SK-N-SH (cell line): ENCODE data around the gene VN1R5. TPM values are rescaled to one million over a fixed set of nuclear protein-coding genes. Genes with fewer than 3 reads are reported as not detected.

Experiments
- CTCF ChIA-PET: fragments of 300-600, 350-600 bp; formaldehyde crosslinking; extraction: SDS; loops from one replicate; lab custom pipeline; 2021; lab: Yijun Ruan, JAX
- POLR2A ChIA-PET: fragments of 350-600 bp; sonication (Branson Sonifier 250); formaldehyde crosslinking; extraction: SDS; loops from one replicate; lab custom pipeline; 2020; ENCODE audit warnings: antibody characterized with exemption, inconsistent platforms; lab: Yijun Ruan, JAX
- DNase-seq: peaks from one replicate; pipeline ENCODE4 v3.0.0; 2012
- H2AFZ ChIP-seq: fragments of 200-600 bp; sonication (generic); 2 replicates; pipeline ENCODE4 v1.8.1; 2016; ENCODE audit warnings: antibody characterized with exemption, mild to moderate bottlenecking, low read depth
- H3F3A ChIP-seq: fragments of 200-600 bp; sonication (generic); replicated peaks from 2 replicates; pipeline ENCODE3; 2016; ENCODE audit warnings: antibody characterized with exemption, mild to moderate bottlenecking; ENCODE audit not compliant: insufficient read depth
- H3K27ac ChIP-seq, 2 experiments: fragments of 200-500 bp in 1 of 2; fragments of 200-600 bp in 1 of 2; sonication (Bioruptor generic) in 1 of 2; sonication (generic), shearing (Covaris generic) in 1 of 2; 2 replicates each; pipeline versions ENCODE4 v1.5.1 to v1.6.1; 2014 to 2016; ENCODE audit warnings: low read depth in 2 of 2, inconsistent platforms in 1 of 2, low read length in 1 of 2, mild to moderate bottlenecking in 1 of 2, mixed read lengths in 1 of 2
- H3K27me3 ChIP-seq: fragments of 200-600 bp; sonication (generic), shearing (Covaris generic); 2 replicates; pipeline ENCODE4 v1.6.1; 2016; ENCODE audit warnings: mixed run types; ENCODE audit not compliant: insufficient read depth
- H3K36me3 ChIP-seq, 2 experiments: fragments of 200-500 bp in 1 of 2; fragments of 200-600 bp in 1 of 2; sonication (Bioruptor generic) in 1 of 2; sonication (generic) in 1 of 2; replicated peaks in 1 of 2; 2 replicates each; pipeline versions ENCODE3 to v1.5.1; 2014 to 2016; ENCODE audit warnings: low read length in 1 of 2, mild to moderate bottlenecking in 1 of 2; ENCODE audit not compliant: insufficient read depth in 2 of 2, control insufficient read depth in 1 of 2
- H3K4me1 ChIP-seq, 2 experiments: fragments of 200-500 bp in 1 of 2; fragments of 200-600 bp in 1 of 2; sonication (Bioruptor generic) in 1 of 2; sonication (generic), shearing (Covaris generic) in 1 of 2; 2 replicates each; pipeline versions ENCODE4 v1.5.1 to v1.6.1; 2014 to 2016; ENCODE audit warnings: low read depth in 1 of 2, low read length in 1 of 2, mixed run types in 1 of 2; ENCODE audit not compliant: insufficient read depth in 2 of 2, control insufficient read depth in 1 of 2
- H3K4me2 ChIP-seq: fragments of 200-600 bp; sonication (generic), shearing (Covaris generic); 2 replicates; pipeline ENCODE4 v1.6.1; 2017; ENCODE audit warnings: mixed run types
- H3K4me3 ChIP-seq, 2 experiments: fragments of 200-500 bp in 1 of 2; fragments of 200-600 bp in 1 of 2; sonication (Bioruptor generic) in 1 of 2; sonication (generic), shearing (Covaris generic) in 1 of 2; 2 replicates each; pipeline versions ENCODE4 v1.5.1 to v1.8.1; 2014 to 2016; ENCODE audit warnings: low read depth in 2 of 2, inconsistent platforms in 1 of 2, low read length in 1 of 2, mild to moderate bottlenecking in 1 of 2, mixed read lengths in 1 of 2, moderate library complexity in 1 of 2
- H3K79me2 ChIP-seq: fragments of 200-600 bp; sonication (generic); 2 replicates; pipeline ENCODE4 v1.8.1; 2017; ENCODE audit warnings: mild to moderate bottlenecking; ENCODE audit not compliant: insufficient read depth
- H3K9ac ChIP-seq: fragments of 200-600 bp; sonication (generic); 2 replicates; pipeline ENCODE4 v1.6.1; 2017; ENCODE audit warnings: mixed run types
- H3K9me2 ChIP-seq: fragments of 200-600 bp; sonication (generic); 2 replicates; pipeline ENCODE4 v1.6.1; 2017; ENCODE audit warnings: mixed run types
- H3K9me3 ChIP-seq: fragments of 200-600 bp; sonication (generic); 2 replicates; pipeline ENCODE4 v1.6.1; 2017; ENCODE audit warnings: mixed run types, mild to moderate bottlenecking, moderate library complexity
- H4K20me1 ChIP-seq: fragments of 200-600 bp; sonication (generic); 2 replicates; pipeline ENCODE4 v1.6.1; 2017; ENCODE audit warnings: mild to moderate bottlenecking, mixed run types; ENCODE audit not compliant: insufficient read depth
- EP300 ChIP-seq, 2 experiments: IDR thresholded peaks; 2 replicates each; pipeline versions ENCODE4 v1.4.0 to v1.6.1; 2012; ENCODE audit warnings: borderline replicate concordance in 1 of 2, low read depth in 1 of 2, low read length in 1 of 2
- EZH2phosphoT487 ChIP-seq: fragments of 200-600 bp; sonication (generic); IDR thresholded peaks from 2 replicates; pipeline ENCODE4 v1.6.1; 2017; ENCODE audit warnings: low read depth, mixed run types, mild to moderate bottlenecking, antibody characterized with exemption, moderate library complexity, borderline replicate concordance
- FOSL2 ChIP-seq: IDR thresholded peaks from 2 replicates; pipeline ENCODE4 v1.4.0; 2012; ENCODE audit warnings: low read depth, mild to moderate bottlenecking, moderate library complexity, borderline replicate concordance
- FOXJ3 ChIP-seq: sonication (generic); formaldehyde crosslinking; IDR thresholded peaks from 2 replicates; pipeline ENCODE4 v1.5.1; 2020; ENCODE audit warnings: mild to moderate bottlenecking, missing genetic modification reagents
- FOXM1 ChIP-seq: IDR thresholded peaks from 2 replicates; pipeline ENCODE4 v1.4.0; 2012; ENCODE audit warnings: low read depth, mild to moderate bottlenecking
- GABPA ChIP-seq: IDR thresholded peaks from 2 replicates; pipeline ENCODE4 v1.4.0; 2012; ENCODE audit warnings: low read depth, mild to moderate bottlenecking
- GATA2 ChIP-seq: sonication (generic); formaldehyde crosslinking; IDR thresholded peaks from 2 replicates; pipeline ENCODE4 v1.5.0; 2020; ENCODE audit warnings: mild to moderate bottlenecking, missing genetic modification reagents
- JUND ChIP-seq: IDR thresholded peaks from 2 replicates; pipeline ENCODE4 v1.4.0; 2012
- MEF2A ChIP-seq: IDR thresholded peaks from 2 replicates; pipeline ENCODE4 v1.4.0; 2012; ENCODE audit warnings: low read depth, borderline replicate concordance
- POLR2AphosphoS5 ChIP-seq: IDR thresholded peaks from 2 replicates; pipeline ENCODE4 v1.6.1; 2012; ENCODE audit warnings: low read depth, low read length
- RAD21 ChIP-seq: IDR thresholded peaks from 2 replicates; pipeline ENCODE4 v1.6.1; 2012; ENCODE audit warnings: mild to moderate bottlenecking, low read length
- RCOR1 ChIP-seq: fragments of 150-350 bp; IDR thresholded peaks from 2 replicates; pipeline ENCODE4 v1.6.1; 2017; ENCODE audit warnings: antibody characterized with exemption, low read length
- SIN3A ChIP-seq: IDR thresholded peaks from 2 replicates; pipeline ENCODE4 v1.6.1; 2012; ENCODE audit warnings: low read depth, mild to moderate bottlenecking, low read length, moderate library complexity, borderline replicate concordance
- SMC3 ChIP-seq: IDR thresholded peaks from 2 replicates; pipeline ENCODE4 v1.6.1; 2012; ENCODE audit warnings: low read depth, low read length, improper control_type of control experiment
- TAF1 ChIP-seq: IDR thresholded peaks from 2 replicates; pipeline ENCODE4 v1.6.1; 2012; ENCODE audit warnings: low read depth, mild to moderate bottlenecking, low read length, moderate library complexity, borderline replicate concordance
- YY1 ChIP-seq: IDR thresholded peaks from 2 replicates; pipeline ENCODE4 v1.4.0; 2012; ENCODE audit warnings: low read depth, mild to moderate bottlenecking
- WGBS: methylation state at CpG from one replicate; pipeline ENCODE4 v1.1.6; 2017; ENCODE audit warnings: low lambda C conversion rate; 5-methylcytosine and 5-hydroxymethylcytosine counted together
- polyA plus RNA-seq, 3 experiments: library from polyadenylated mRNA; depleted of rRNA; stranded (reverse); fragments of >200 nt; gene quantifications; 2 replicates each; pipeline ENCODE4 v1.2.3, GENCODE V29; 2012
- TF ChIP-seq, protein P1 (sequence below): IDR thresholded peaks from 2 replicates; pipeline ENCODE4 v1.4.0; 2012; ENCODE audit warnings: low read depth
- TF ChIP-seq, protein P2 (sequence below): IDR thresholded peaks from 2 replicates; pipeline ENCODE4 v1.4.0; 2012; ENCODE audit warnings: low read depth, borderline replicate concordance
- TF ChIP-seq, protein P3 (sequence below): IDR thresholded peaks from 2 replicates; pipeline ENCODE4 v1.4.0; 2012; ENCODE audit warnings: low read depth, borderline replicate concordance
- TF ChIP-seq, protein P4 (sequence below): fragments of 150-350 bp; IDR thresholded peaks from 2 replicates; pipeline ENCODE4 v1.6.1; 2017; ENCODE audit warnings: antibody characterized with exemption, low read length, low read depth, borderline replicate concordance

VN1R5 gene
- polyA plus RNA-seq, 1 of the 3 experiments (the other 2 are of a cell fraction), result not detected

DNA sequence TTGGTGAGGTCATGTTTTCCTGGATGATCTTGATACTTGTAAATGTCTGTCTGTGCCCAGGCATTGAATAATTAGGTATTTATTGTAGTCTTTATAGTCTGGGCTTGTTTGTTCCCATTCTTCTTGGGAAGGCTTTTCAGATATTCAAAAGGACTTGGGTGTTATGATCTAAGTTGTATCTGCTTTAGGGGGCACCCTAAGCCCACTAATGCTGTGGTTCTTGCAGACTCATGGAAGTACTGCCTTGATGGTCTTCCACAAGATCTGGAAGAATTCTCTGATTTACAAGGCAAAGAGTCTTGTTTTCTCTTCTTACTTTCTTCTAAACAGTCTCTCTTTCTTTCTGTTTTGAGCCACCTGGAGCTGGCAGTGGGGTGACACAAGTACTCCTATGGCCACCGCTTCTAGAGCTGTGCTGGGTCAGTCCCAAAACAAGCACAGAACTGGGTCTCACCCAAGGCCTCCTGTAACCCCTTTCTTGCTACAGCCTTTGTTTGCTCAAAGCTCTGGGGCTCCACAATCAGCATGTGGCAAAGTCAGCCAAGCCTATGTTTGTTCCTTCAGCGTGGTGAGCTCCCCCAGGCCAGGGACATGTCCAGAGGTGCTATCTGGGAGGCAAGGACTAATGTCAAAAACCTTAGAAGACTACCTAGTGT lies 12.6 kb downstream of the VN1R5 start:
- CTCF ChIA-PET, result interaction anchor here (1.1 kb wide), 1 partner anchor 25 kb away, joined by 3 read pairs; no protein-coding TSS in a partner anchor
- no peak for TF ChIP-seq SIN3A
- TF ChIP-seq EZH2phosphoT487, result no peak
- no peak for TF ChIP-seq YY1
- no peak for TF ChIP-seq GABPA
- TF ChIP-seq FOSL2, result no peak
- no peak for TF ChIP-seq POLR2AphosphoS5
- TF ChIP-seq, protein P1, sequence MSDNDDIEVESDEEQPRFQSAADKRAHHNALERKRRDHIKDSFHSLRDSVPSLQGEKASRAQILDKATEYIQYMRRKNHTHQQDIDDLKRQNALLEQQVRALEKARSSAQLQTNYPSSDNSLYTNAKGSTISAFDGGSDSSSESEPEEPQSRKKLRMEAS, result no peak
- no peak for TF ChIP-seq JUND
- TF ChIP-seq RAD21, result no peak
- TF ChIP-seq TAF1, result no peak
- TF ChIP-seq, protein P2, sequence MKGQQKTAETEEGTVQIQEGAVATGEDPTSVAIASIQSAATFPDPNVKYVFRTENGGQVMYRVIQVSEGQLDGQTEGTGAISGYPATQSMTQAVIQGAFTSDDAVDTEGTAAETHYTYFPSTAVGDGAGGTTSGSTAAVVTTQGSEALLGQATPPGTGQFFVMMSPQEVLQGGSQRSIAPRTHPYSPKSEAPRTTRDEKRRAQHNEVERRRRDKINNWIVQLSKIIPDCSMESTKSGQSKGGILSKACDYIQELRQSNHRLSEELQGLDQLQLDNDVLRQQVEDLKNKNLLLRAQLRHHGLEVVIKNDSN, result no peak
- TF ChIP-seq, protein P3, sequence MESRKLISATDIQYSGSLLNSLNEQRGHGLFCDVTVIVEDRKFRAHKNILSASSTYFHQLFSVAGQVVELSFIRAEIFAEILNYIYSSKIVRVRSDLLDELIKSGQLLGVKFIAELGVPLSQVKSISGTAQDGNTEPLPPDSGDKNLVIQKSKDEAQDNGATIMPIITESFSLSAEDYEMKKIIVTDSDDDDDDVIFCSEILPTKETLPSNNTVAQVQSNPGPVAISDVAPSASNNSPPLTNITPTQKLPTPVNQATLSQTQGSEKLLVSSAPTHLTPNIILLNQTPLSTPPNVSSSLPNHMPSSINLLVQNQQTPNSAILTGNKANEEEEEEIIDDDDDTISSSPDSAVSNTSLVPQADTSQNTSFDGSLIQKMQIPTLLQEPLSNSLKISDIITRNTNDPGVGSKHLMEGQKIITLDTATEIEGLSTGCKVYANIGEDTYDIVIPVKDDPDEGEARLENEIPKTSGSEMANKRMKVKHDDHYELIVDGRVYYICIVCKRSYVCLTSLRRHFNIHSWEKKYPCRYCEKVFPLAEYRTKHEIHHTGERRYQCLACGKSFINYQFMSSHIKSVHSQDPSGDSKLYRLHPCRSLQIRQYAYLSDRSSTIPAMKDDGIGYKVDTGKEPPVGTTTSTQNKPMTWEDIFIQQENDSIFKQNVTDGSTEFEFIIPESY, result no peak
- TF ChIP-seq SMC3, result no peak
- no peak for TF ChIP-seq FOXJ3 (CRISPR knock-in tag)
- TF ChIP-seq GATA2 (CRISPR knock-in tag), result no peak
- no peak for TF ChIP-seq FOXM1
- TF ChIP-seq RCOR1, result no peak
- TF ChIP-seq MEF2A, result no peak
- TF ChIP-seq EP300 (IDR thresholded peaks at IDR 0.05; ENCODE audit: borderline replicate concordance in 1 of 2, low read depth in 1 of 2, low read length in 1 of 2), result no peak
- TF ChIP-seq, protein P4, sequence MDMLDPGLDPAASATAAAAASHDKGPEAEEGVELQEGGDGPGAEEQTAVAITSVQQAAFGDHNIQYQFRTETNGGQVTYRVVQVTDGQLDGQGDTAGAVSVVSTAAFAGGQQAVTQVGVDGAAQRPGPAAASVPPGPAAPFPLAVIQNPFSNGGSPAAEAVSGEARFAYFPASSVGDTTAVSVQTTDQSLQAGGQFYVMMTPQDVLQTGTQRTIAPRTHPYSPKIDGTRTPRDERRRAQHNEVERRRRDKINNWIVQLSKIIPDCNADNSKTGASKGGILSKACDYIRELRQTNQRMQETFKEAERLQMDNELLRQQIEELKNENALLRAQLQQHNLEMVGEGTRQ, result no peak
- TF ChIP-seq, all 33 proteins: peak for 0
- DNase-seq, result no peak

More for the DNA sequence above, 12.6 kb downstream of the VN1R5 start:
- Histone ChIP-seq H3K27ac (no peak overlapping the region), H3K36me3 (no peaks in the 10 kb centered on the region), H3K4me1 (no peaks in the 10 kb centered on the region), H3K79me2 (no peaks in the 10 kb centered on the region), H3F3A (no peaks in the 10 kb centered on the region), H4K20me1 (no peaks in the 10 kb centered on the region), H3K9me2 (no peaks in the 10 kb centered on the region), H3K9ac (no peak overlapping the region), H2AFZ (no peak overlapping the region), H3K27me3 (no peaks in the 10 kb centered on the region), H3K9me3 (no peaks in the 10 kb centered on the region), H3K4me2 (no peak overlapping the region), H3K4me3 (no peak overlapping the region)
- WGBS, result 11% methylated on average over 2 of the region's 2 CpGs
- POLR2A ChIA-PET, result no interaction called here
